Uterus (tissue), 4 donors: ENCODE data around the gene MRPS34. TPM values are rescaled to one million over a fixed set of nuclear protein-coding genes. Genes with fewer than 3 reads are reported as not detected.

Experiments used
- DNase-seq, 2 donors: peaks; one replicate each; pipeline ENCODE4 v3.0.0-alpha.2; 2019 to 2020
- H3K27ac ChIP-seq, 2 donors: fragments of 200-600 bp; sonication (generic); 1 replicate in 1 of 2; 2 replicates in 1 of 2; pipeline ENCODE4 v1.5.1; 2016 to 2018
- H3K27me3 ChIP-seq, 2 donors: fragments of 200-600 bp; sonication (generic); one replicate each; pipeline ENCODE4 v1.5.1; 2018 to 2019; ENCODE audit warnings: control low read depth in 1 of 2
- H3K36me3 ChIP-seq, 2 donors: fragments of 200-600 bp; sonication (generic); one replicate each; pipeline ENCODE4 v1.5.1; 2019; ENCODE audit warnings: control low read depth in 1 of 2
- H3K4me1 ChIP-seq, 2 donors: fragments of 200-600 bp; sonication (generic); one replicate each; pipeline ENCODE4 v1.5.1; 2018 to 2019; ENCODE audit warnings: control low read depth in 1 of 2
- H3K4me3 ChIP-seq, 2 donors: fragments of 200-600 bp; sonication (generic); 1 replicate in 1 of 2; 2 replicates in 1 of 2; pipeline ENCODE4 v1.5.1; 2018 to 2019; ENCODE audit warnings: mild to moderate bottlenecking in 1 of 2
- H3K9me3 ChIP-seq, 2 donors: fragments of 200-600 bp; sonication (generic); one replicate each; pipeline ENCODE4 v1.5.1; 2019; ENCODE audit warnings: control low read depth in 1 of 2
- POLR2A ChIP-seq, 2 donors: fragments of 450-650 bp; IDR thresholded peaks; one replicate each; pipeline ENCODE4 v1.6.1; 2016; ENCODE audit warnings: antibody characterized with exemption in 2 of 2, mild to moderate bottlenecking in 1 of 2, moderate library complexity in 1 of 2
- intact Hi-C: fragments of 100-400 bp; cut with DNase I; formaldehyde crosslinking; loops from one replicate; pipeline ENCODE4 v1.15.1; 2023; ENCODE audit warnings: low total_unique reads
- total RNA-seq, 4 donors: library from RNA; depleted of rRNA in 3 of 4; stranded (reverse); fragments of >200 nt in 3 of 4; gene quantifications; one replicate each; pipeline versions ENCODE4 v1.1.0 to v1.2.4, GENCODE V29; 2014 to 2023
- TF ChIP-seq, protein P1 (sequence below), 4 experiments: fragments of 200-600 bp in 2 of 4; fragments of 450-650 bp in 2 of 4; sonication (generic) in 2 of 4; IDR thresholded peaks; one replicate each; pipeline ENCODE4 v1.5.1; 2016 to 2019; ENCODE audit warnings: antibody characterized with exemption in 4 of 4, mild to moderate bottlenecking in 2 of 4, moderate library complexity in 1 of 4
- donor health status: DM: yes; HTN: yes; CAD: no.

MRPS34 gene
- total RNA-seq, 4 donors from 2014 or later, result 37.3 to 158 (median 52.5) TPM

DNA sequence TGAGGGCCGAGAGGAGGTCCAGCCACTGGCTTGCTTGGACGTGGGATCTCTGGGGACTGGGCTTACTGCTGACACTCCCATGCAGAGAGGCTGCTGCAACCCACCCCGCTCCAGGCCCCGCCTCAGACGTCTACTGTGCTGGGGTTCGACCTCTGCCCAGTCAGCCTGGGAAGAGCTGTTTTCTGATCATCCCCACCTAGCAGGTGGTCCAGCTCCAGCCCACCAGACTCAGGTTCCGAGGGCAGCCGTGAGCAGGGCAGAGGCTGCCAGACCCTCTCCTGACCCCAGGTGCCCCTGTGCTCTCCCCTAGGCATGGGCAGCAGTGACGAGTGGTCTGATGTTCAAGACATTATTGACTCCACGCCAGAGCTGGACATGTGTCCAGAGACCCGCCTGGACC is 25.0 kb downstream of the MRPS34 start:
- Histone ChIP-seq H3K9me3 (no peaks in the 10 kb centered on the region), H3K27ac (no peak overlapping the region)

DNA sequence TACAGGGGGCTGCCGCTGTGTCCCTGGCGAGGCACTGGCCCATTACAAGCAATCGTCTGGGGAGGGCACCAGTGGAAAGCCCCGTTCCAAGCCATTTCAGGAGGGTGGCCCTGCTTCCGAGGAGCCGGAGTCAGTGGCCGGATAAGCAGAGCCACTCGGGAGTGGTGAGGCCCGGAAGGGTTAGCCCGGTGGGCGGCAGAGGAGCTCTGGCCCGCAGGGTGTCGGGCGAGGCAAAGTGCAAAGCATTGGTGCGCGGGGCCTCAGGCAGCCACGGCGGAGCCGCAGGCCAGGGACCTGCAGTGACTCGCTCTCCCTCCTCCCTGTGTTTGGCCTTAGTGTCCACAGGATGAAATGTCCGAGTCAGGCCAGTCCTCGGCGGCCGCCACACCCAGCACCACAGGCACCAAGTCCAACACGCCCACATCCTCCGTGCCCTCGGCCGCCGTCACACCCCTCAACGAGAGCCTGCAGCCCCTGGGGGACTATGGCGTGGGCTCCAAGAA is 26.2 kb downstream of the MRPS34 start:
- no peaks in the 10 kb centered on the region for H3K36me3 ChIP-seq
- intact Hi-C loops, result no loop called here
- H3K4me1 ChIP-seq, result no peaks in the 10 kb centered on the region
- no peak for TF ChIP-seq POLR2A (IDR thresholded peaks at IDR 0.05)
- TF ChIP-seq, protein P1, sequence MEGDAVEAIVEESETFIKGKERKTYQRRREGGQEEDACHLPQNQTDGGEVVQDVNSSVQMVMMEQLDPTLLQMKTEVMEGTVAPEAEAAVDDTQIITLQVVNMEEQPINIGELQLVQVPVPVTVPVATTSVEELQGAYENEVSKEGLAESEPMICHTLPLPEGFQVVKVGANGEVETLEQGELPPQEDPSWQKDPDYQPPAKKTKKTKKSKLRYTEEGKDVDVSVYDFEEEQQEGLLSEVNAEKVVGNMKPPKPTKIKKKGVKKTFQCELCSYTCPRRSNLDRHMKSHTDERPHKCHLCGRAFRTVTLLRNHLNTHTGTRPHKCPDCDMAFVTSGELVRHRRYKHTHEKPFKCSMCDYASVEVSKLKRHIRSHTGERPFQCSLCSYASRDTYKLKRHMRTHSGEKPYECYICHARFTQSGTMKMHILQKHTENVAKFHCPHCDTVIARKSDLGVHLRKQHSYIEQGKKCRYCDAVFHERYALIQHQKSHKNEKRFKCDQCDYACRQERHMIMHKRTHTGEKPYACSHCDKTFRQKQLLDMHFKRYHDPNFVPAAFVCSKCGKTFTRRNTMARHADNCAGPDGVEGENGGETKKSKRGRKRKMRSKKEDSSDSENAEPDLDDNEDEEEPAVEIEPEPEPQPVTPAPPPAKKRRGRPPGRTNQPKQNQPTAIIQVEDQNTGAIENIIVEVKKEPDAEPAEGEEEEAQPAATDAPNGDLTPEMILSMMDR (IDR thresholded peaks at IDR 0.05), result no peak
- no peak overlapping the region for H3K4me3 ChIP-seq
- H3K27ac ChIP-seq, result no peak overlapping the region
- no peak for DNase-seq
- no peaks in the 10 kb centered on the region for H3K27me3 ChIP-seq
- no peaks in the 10 kb centered on the region for H3K9me3 ChIP-seq

More for the DNA sequence above, 25.0 kb downstream of the MRPS34 start:
- intact Hi-C loops, result no loop called here
- Histone ChIP-seq H3K4me1 (no peaks in the 10 kb centered on the region), H3K4me3 (no peak overlapping the region), H3K36me3 (no peaks in the 10 kb centered on the region), H3K27me3 (no peaks in the 10 kb centered on the region)
- TF ChIP-seq POLR2A (IDR thresholded peaks at IDR 0.05), result no peak
- TF ChIP-seq, protein P1 (IDR thresholded peaks at IDR 0.05), result no peak
- no peak for DNase-seq

DNA sequence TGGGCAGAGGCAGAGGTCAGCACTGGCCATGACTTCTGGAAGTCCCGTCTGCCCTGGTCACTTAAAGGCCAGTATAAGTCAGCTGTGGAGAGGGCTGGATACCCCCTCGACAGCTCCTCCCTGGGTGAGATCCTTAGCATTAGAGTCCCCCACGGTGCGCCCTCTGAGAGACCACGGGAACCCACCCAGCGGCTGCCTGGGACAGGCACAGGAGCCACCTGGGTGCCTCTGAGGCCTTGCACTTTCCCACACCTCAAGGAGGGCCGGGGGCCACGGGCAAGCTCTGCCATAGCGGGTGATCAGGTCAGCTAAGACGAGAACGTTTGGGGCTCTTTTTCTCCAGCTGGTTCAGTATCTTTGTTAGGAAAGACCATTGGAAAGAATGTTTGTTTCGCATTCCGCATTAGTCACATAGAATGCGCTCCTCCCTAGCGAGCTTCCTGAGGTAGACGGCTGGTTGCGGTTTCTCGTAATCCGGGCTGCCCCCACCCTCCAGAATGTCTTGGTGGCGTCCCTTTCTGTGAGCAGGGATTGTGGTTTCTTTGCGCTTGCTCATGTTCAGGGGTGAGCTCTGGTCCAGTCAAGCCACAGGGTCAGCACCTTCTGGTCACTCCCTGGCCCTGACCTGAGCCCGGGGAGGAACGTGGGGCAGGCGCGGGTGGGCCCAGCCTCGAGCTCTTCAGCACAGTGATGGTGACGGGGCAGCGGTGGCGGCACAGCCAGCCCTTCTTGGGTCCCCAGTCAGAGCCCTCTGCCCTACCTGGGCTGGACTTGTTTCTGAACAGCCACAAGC is 26.8 kb downstream of the MRPS34 start:
- no peaks in the 10 kb centered on the region for H3K4me1 ChIP-seq
- intact Hi-C loops, result no loop called here
- H3K4me3 ChIP-seq, result no peak overlapping the region
- TF ChIP-seq POLR2A (IDR thresholded peaks at IDR 0.05), result no peak
- TF ChIP-seq, protein P1 (IDR thresholded peaks at IDR 0.05), result no peak
- no peaks in the 10 kb centered on the region for H3K36me3 ChIP-seq
- no peak overlapping the region for H3K27ac ChIP-seq
- no peak for DNase-seq
- H3K9me3 ChIP-seq, result no peaks in the 10 kb centered on the region
- no peaks in the 10 kb centered on the region for H3K27me3 ChIP-seq

DNA sequence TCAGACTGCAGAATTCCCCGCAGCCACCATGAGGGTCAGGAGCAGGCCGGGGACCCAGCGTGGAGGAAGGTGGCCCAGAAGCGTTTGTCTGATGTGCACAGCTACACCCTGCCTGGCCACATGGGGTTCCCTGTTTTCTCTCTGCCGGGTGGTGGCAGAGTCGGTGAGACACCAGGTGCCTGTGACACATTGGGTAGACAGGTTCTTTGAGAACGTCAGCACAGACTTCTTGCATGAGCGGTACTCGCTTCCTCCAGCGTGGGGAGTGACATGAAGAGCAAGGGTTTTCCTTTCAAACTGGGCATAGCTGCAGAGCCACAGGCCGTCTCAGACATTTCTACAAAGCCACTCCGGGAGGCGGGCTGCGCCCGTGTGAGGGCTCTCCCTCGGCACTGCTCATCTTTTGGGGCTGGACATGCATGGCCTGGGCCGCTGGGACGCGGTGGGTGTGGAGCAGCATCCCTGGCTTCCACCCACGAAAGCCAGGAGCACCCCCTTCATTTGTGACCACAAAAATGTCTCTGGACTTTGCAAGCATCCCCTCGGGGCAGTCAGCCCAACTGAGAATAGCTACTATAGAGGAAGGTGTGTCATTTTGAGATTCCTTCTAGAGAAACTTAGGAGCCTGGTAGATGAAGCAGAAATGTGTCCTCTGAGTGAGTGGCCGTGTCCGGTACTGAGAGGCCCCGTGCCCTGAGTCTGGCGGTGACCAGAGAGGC is 27.6 kb downstream of the MRPS34 start:
- Histone ChIP-seq H3K4me1 (no peaks in the 10 kb centered on the region), H3K27ac (no peak overlapping the region), H3K27me3 (no peaks in the 10 kb centered on the region), H3K9me3 (no peaks in the 10 kb centered on the region), H3K36me3 (no peaks in the 10 kb centered on the region), H3K4me3 (no peak overlapping the region)
- DNase-seq, result no peak
- TF ChIP-seq, protein P1 (IDR thresholded peaks at IDR 0.05), result no peak
- TF ChIP-seq POLR2A (IDR thresholded peaks at IDR 0.05), result no peak
- intact Hi-C loops, result no loop called here

DNA sequence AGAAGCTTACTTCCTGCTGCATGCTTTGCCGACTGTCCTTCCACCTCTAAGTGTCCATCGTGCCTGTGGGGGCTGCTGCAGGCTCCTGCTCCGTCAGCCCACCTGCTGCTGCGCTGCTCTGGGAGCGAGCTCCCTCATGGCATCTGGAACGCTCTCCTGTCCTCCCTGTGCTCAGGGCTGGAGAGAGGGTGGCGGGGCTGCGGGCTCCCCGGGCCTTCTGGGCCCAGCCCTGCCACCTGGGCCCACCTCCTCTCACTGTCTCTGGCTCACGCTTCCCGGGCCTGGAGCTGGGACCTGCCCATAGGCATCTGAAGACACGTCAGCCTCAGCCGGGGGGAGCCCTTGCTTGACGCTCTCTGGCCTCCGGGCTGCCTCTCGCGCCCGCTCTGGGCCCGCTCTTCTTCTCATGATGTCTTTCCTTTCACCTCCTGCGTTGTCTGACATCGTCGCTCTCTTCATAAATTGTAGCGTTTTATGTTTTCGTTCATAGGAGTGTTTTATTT is 28.5 kb downstream of the MRPS34 start:
- TF ChIP-seq POLR2A (IDR thresholded peaks at IDR 0.05), result no peak
- TF ChIP-seq, protein P1 (IDR thresholded peaks at IDR 0.05), result no peak
- Histone ChIP-seq H3K27me3 (no peaks in the 10 kb centered on the region), H3K9me3 (no peaks in the 10 kb centered on the region), H3K4me3 (no peak overlapping the region), H3K27ac (no peak overlapping the region), H3K4me1 (no peaks in the 10 kb centered on the region), H3K36me3 (no peaks in the 10 kb centered on the region)
- intact Hi-C loops, result no loop called here
- DNase-seq, result no peak
